GM19328 (cell line): ENCODE measurements around the gene PNMA1.
"Not testable (repeated sequence)": the region's sequence is repeated elsewhere in the genome, so short reads cannot be mapped to it uniquely, and the experiment has no call there.

Experiments
- ATAC-seq: cut with Tn5 transposase; IDR thresholded peaks from one replicate; pipeline ENCODE4 v1.9.1; 2021; ENCODE audit warnings: mild to moderate bottlenecking, moderate library complexity; ENCODE audit not compliant: unreplicated experiment

Gene PNMA1

DNA sequence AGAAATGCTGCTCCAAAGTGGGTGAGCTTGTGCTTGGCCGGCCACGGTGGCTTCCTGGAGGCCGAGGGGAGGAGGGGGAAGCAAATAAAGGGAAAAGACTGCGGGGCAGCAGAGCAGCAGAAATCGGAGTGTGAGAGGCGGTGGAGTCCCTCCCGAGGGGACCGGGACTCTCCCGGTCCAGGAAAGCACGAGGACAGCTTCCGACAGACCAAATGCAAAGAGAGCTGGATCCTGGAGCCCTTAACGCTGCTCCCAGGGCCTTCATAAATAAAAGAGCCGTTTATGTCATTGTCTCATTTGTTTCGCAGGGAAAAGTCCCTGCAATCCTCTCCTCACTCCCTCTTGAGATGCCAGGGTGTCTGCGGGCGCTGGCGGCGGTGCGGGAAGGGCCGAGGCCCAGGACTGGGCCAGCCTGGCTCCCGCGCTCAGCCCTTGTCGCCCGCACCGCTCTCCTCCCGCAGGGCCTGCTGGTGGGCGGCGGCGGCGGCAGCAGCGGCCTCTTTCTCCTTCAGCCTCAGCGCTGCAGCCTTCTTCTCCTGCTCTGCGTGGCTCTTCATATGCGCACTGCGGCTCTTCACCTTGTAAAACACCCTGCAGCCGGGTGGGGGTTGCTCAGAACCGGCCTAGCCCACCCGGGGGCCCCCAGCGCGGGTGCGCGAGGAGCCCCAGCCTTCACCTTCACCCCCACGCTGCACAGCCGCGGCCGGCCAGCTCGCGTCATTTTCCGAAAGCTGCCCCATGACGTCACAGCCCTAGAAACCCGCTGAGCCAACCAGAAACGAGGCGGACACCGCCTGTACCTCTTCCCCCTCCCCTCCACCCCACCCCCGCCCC, 4.5 kb upstream of the PNMA1 start:
- ATAC-seq = no peak

- ATAC-seq = no peak
Measured at GRCh38 chr14:73717711-73718417, 3.7 kb upstream of the PNMA1 start.

- ATAC-seq = no peak
Measured at GRCh38 chr14:73717266-73717665, 3.1 kb upstream of the PNMA1 start.

GRCh38 chr14:73715707-73716106, 1.5 kb upstream of the PNMA1 start:
- ATAC-seq = no peak

GRCh38 chr14:73714656-73715081, 485 bp upstream of the PNMA1 start:
- ATAC-seq = peak; percentile 7

DNA sequence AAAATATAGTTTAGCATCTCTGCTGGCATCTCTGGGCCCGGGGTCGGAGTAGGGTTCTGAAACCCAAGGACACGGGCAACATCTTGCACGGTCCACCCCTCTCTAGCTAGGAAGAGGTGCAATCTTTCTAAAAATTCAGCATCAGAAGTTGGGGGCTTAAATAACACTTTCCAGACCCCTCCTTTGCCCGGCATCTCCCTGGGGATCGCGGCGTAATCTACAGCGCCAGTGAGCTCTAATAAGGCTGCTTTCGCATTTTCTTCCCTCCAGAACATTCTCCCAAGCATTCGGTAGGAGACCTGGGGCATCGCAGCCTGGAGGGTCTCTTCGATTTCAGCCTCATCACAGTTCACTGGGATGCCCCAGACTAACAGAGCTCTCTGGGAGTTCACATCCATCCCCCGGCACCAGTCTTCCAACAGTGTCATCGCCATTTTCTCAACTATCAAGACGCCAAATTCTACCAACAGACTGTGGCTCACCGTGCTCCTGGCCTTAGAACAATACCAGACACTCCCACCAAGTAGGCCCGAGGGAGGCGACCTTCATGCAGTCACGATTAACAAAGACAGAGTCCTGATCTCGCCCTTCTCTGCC, 880 bp downstream of the PNMA1 start:
- ATAC-seq = no peak

GRCh38 chr14:73712540-73713180, 1.5 kb downstream of the PNMA1 start:
- ATAC-seq = no peak

DNA sequence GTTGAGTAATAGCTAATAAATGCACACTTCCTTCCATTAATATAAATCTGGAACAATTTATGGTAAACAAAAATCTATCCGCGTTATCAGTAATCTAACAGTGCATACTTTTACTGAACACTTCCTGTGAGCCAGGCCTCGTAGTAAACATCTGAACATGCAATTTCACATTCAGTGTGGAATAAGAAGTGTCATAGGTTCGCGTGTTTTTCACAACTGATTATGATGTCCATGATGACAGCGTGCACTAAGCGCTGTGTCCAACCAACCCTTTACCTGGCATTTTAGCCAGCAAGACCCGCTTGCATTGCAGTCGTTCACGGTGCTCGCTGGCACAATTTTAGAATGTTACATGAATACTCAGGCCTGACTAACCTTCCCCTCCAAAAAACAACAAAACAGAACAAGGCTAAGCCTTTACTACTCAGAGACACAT, 2.1 kb downstream of the PNMA1 start:
- no peak for ATAC-seq

GRCh38 chr14:73710737-73711136, 3.4 kb downstream of the PNMA1 start:
- ATAC-seq = no peak

DNA sequence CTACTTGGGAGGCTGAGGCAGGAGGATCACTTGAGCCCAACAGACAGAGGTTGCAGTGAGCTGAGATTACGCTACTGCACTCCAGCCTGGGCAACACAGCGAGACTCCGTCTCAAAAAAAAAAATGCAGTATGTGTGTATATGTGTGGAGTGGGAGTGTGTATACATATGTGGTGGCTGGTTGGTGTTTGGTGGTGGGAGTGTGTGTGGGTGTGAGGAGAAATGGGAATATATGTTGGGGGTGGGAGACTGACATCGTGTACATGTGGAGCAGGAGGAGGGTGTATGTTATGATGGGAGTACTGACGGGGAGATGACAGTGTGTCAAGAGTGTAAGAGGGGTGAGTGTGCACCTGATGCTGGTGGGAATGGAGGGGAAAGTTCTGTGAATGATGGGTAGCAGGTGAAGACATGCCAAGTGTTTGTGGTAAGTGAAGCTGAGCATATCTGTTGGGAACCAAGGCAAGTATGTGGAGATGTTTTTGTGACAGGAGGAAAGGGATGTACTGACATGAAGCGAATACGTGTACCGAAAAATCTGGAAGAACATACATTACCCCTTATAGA, 4.2 kb downstream of the PNMA1 start:
- no peak for ATAC-seq

GRCh38 chr14:73708076-73708475, 6.1 kb downstream of the PNMA1 start:
- not testable (repeated sequence) for ATAC-seq

DNA sequence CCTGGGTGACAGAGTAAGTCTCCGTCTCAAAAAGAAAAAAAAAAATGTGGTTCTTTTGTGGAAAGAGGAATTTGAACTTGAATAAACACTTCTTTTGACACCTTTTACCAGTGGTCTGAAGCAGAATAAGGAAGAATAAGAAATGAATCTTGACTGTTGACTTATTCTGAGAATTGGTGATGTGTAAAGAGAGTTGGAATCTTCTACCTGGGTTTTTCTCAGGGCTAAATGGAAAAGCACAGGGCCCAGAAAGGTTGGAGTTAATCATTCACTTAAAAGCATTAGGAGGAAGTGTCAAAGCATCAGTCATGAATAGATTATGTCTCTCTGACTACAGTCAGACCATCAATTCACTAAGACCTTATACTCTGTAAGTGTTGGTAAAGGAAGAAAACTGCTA, 13.9 kb downstream of the PNMA1 start:
- ATAC-seq = no peak

- ATAC-seq = peak; percentile 80
Measured at GRCh38 chr14:73696466-73697400, 17.5 kb downstream of the PNMA1 start.

- no peak for ATAC-seq
Measured at GRCh38 chr14:73695997-73696396, 18.2 kb downstream of the PNMA1 start.

GRCh38 chr14:73695082-73695481, 19.1 kb downstream of the PNMA1 start:
- ATAC-seq = no peak

GRCh38 chr14:73694083-73694482, 20.1 kb downstream of the PNMA1 start:
- no peak for ATAC-seq

DNA sequence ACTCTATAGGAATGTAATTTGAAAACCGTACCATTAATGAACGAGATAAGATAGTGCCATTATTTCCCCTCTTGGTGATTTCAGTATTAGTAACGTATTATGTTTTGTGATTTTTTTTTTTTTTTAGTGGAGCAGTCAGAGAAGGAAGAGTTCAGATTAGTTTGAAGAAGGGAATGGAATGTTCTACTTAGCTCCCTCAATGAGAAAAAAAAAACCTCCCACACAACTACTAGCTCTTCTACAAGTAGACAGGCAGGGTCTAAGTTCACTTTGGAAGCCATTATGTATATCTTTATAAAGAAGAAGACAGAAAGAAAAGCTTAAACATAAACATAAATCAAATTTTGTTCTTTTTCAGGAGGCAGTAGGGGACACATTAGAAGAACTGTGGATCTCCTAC, 27.3 kb downstream of the PNMA1 start:
- no peak for ATAC-seq

GRCh38 chr14:73685328-73685727, 28.9 kb downstream of the PNMA1 start:
- no peak for ATAC-seq

- no peak for ATAC-seq
Measured at GRCh38 chr14:73684627-73685026, 29.6 kb downstream of the PNMA1 start.

DNA sequence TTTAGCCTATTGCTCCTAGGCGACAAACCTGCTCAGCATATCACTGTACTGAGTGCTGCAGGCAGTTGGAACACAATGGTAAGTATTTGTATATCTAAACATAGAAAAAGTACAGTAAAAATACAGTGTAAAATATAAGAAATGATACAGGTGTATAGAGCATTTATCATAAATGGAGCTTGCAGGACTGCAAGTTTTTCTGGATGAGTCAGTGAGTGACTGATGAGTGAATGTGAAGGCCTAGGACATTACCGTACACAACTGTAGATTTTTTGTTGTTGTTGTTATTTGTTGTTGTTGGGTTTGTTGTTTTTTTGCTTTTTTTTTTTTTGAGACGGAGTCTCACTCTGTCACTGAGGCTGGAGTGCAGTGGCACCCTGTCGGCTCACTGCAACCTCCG, 33.4 kb downstream of the PNMA1 start:
- no peak for ATAC-seq
